Panc1 (cell line): ENCODE measurements around the gene C20orf204. TPM values are rescaled to one million over a fixed set of nuclear protein-coding genes. Genes with fewer than 3 reads are reported as not detected.
A peak's percentile ranks its signal among the peaks of the same experiment; 100 is the strongest.

ENCODE experiments used
- ATAC-seq: fragments of 200-7000 bp; cut with Tn5 transposase; 2 replicates; pipeline ENCODE4 v1.9.1; 2020; ENCODE audit warnings: mild to moderate bottlenecking, moderate library complexity
- Bru-seq: library from RNA; stranded (reverse); fragments of 400-500 nt; gene quantifications from one replicate; lab custom pipeline; 2021; lab: Mats Ljungman, UMichigan
- BruChase-seq, 2 experiments: library from RNA; stranded (reverse); fragments of 400-500 nt; gene quantifications; one replicate each; lab custom pipeline; 2021; lab: Mats Ljungman, UMichigan
- BruUV-seq: library from RNA; stranded (reverse); fragments of 400-500 nt; replicated peaks from 2 replicates; lab custom pipeline; 2021; lab: Mats Ljungman, UMichigan
- CTCF ChIA-PET: fragments of 300-600 bp; sonication (Branson Sonifier 250); formaldehyde crosslinking; loops from one replicate; lab custom pipeline; 2022; ENCODE audit warnings: antibody characterized with exemption; lab: Charles Lee
- POLR2A ChIA-PET: fragments of 300-600 bp; sonication (Branson Sonifier 250); formaldehyde crosslinking; loops from one replicate; lab custom pipeline; 2022; ENCODE audit warnings: antibody characterized with exemption; lab: Charles Lee
- DNase-seq: peaks from one replicate; pipeline ENCODE4 v3.0.0-alpha.2; 2010; ENCODE audit warnings: low read depth, low spot score
- H3K27ac ChIP-seq: 2 replicates; pipeline ENCODE4 v1.5.1; 2011; ENCODE audit warnings: mild to moderate bottlenecking, low read length, inconsistent platforms
- H3K27me3 ChIP-seq: fragments of 200-500 bp; sonication (Bioruptor generic); 2 replicates; pipeline ENCODE4 v1.6.0; 2014; ENCODE audit warnings: low read length, inconsistent platforms; ENCODE audit not compliant: control insufficient read depth, insufficient read depth
- H3K36me3 ChIP-seq: fragments of 200-500 bp; sonication (Bioruptor generic); 2 replicates; pipeline ENCODE4 v1.5.1; 2014; ENCODE audit warnings: inconsistent platforms, mild to moderate bottlenecking, low read length, moderate library complexity; ENCODE audit not compliant: control insufficient read depth, insufficient read depth
- H3K4me1 ChIP-seq: 2 replicates; pipeline ENCODE4 v1.5.1; 2011; ENCODE audit warnings: inconsistent platforms, mild to moderate bottlenecking, low read length, moderate library complexity; ENCODE audit not compliant: control insufficient read depth, insufficient read depth
- H3K4me3 ChIP-seq, 2 experiments: 2 replicates each; pipeline ENCODE4 v1.5.1; 2011 to 2012; ENCODE audit warnings: low read depth in 2 of 2, low read length in 2 of 2, mild to moderate bottlenecking in 2 of 2, inconsistent platforms in 1 of 2, moderate library complexity in 1 of 2
- H3K9me3 ChIP-seq: fragments of 200-500 bp; sonication (Bioruptor generic); 2 replicates; pipeline ENCODE4 v1.5.1; 2014; ENCODE audit warnings: low read depth, mild to moderate bottlenecking, inconsistent platforms, low read length, moderate library complexity; ENCODE audit not compliant: control insufficient read depth, insufficient read depth
- POLR2AphosphoS5 ChIP-seq: IDR thresholded peaks from 2 replicates; pipeline ENCODE4 v1.6.1; 2012; ENCODE audit warnings: mild to moderate bottlenecking, low read depth, low read length, moderate library complexity
- SIN3A ChIP-seq: IDR thresholded peaks from 2 replicates; pipeline ENCODE4 v1.6.1; 2012; ENCODE audit warnings: low read depth, mild to moderate bottlenecking, low read length, moderate library complexity, borderline replicate concordance; ENCODE audit not compliant: insufficient read depth
- TCF7L2 ChIP-seq: IDR thresholded peaks from 2 replicates; pipeline ENCODE4 v1.6.1; 2011; ENCODE audit warnings: mild to moderate bottlenecking, low read depth, low read length, inconsistent platforms
- in situ Hi-C: cut with HindIII; loops from 2 replicates; pipeline ENCODE4 v1.10.0; 2016; ENCODE audit warnings: low sequenced_read_pairs, low pct_unique_long_range_greater_than_20kb
- intact Hi-C: fragments of 100-400 bp; cut with micrococcal nuclease; formaldehyde crosslinking; loops from one replicate; pipeline ENCODE4 v1.10.0; 2022; ENCODE audit not compliant: unreplicated experiment
- long read RNA-seq: library from polyadenylated mRNA; unstranded; transcript quantifications from one replicate; pipeline ENCODE4 v2.0.0, GENCODE V29; 2021; ENCODE audit not compliant: unreplicated experiment
- polyA plus RNA-seq: library from polyadenylated mRNA; unstranded; fragments of >200 nt; gene quantifications from one replicate; pipeline ENCODE4 v1.2.1, GENCODE V29; 2012; ENCODE audit warnings: missing spikeins; ENCODE audit not compliant: insufficient read length
- total RNA-seq: library from RNA; stranded (reverse); gene quantifications from one replicate; pipeline ENCODE4 v1.2.1, GENCODE V29; 2021; ENCODE audit not compliant: unreplicated experiment
- TF ChIP-seq, protein P1 (sequence below), 2 experiments: IDR thresholded peaks; 2 replicates each; pipeline ENCODE4 v1.6.1; 2011 to 2012; ENCODE audit warnings: low read depth in 2 of 2, control low read depth in 1 of 2, low read length in 1 of 2, mild to moderate bottlenecking in 1 of 2, moderate library complexity in 1 of 2; ENCODE audit not compliant: insufficient read depth in 1 of 2
- TF ChIP-seq, protein P2 (sequence below): fragments of 450-650 bp; IDR thresholded peaks from 2 replicates; pipeline ENCODE4 v1.5.1; 2017; ENCODE audit warnings: mild to moderate bottlenecking

The C20orf204 gene, protein sequence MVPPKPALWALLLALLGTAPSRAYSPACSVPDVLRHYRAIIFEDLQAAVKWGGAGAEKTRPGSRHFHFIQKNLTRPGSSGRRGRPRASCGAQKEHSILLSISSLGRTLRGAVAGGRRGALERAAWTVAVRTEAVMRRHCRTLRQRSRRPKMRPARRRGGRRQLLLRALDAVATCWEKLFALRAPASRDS
- total RNA-seq (1.9 TPM), Bru-seq, nascent RNA (percentile 47 among the genes with signal in this experiment), BruChase-seq, experiment 1, labeled RNA remaining after a 2-hour chase (percentile 47 among the genes with signal in this experiment), BruChase-seq, experiment 2, labeled RNA remaining after a 6-hour chase (percentile 51 among the genes with signal in this experiment)
- 3.3 TPM for polyA plus RNA-seq
- long read RNA-seq, result 0 reads

DNA sequence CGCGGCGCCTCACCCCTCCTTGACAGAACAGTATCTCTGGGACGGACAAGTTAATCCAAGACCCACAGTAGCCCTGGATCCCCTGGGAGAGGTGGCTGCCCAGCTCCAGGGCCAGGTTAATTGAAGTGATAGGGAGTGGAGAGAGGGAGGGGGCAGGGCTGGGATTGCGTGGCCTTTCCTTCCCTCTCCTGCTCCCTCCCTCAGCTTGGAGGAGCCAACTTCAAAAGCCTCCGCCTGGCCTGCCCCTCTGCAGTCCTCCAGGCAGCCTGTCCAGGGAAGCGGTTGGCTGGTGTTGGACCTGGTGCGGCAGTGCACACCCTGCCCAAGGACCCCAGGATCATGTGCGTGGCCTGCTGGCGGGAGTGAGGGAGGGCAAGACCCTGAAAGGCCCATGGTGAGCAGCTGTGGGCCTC is at the start of gene C20orf204:
C20orf204 (plus strand) TSS at position 250 of the 413 bp plus-strand sequence; CDS start at position 392, 142 bp downstream.
- intact Hi-C loops, result no loop called here
- no TSS peak for BruUV-seq
- CTCF ChIA-PET, result no interaction called here
- Histone ChIP-seq H3K4me1 (peaks cover 33% of the 10 kb centered on the region), H3K27ac (0 out of 2 replicates have a peak within 1 kb of the TSS, but pooled peaks have one; percentile 2), H3K9me3 (no peaks in the 10 kb centered on the region), H3K36me3 (0 out of 2 replicates have a peak, but pooled peaks cover 2% of the 10 kb centered on the region), H3K27me3 (no peaks in the 10 kb centered on the region), H3K4me3 (no peak within 1 kb of the TSS)
- DNase-seq, result no peak
- in situ Hi-C loops, result no loop called here
- POLR2A ChIA-PET, result no interaction called here
- no peak for ATAC-seq
- TF ChIP-seq SIN3A (no peak), POLR2AphosphoS5 (no peak), TCF7L2 (no peak; the same call in 1 of the 2 replicates)
- TF ChIP-seq, protein P1, sequence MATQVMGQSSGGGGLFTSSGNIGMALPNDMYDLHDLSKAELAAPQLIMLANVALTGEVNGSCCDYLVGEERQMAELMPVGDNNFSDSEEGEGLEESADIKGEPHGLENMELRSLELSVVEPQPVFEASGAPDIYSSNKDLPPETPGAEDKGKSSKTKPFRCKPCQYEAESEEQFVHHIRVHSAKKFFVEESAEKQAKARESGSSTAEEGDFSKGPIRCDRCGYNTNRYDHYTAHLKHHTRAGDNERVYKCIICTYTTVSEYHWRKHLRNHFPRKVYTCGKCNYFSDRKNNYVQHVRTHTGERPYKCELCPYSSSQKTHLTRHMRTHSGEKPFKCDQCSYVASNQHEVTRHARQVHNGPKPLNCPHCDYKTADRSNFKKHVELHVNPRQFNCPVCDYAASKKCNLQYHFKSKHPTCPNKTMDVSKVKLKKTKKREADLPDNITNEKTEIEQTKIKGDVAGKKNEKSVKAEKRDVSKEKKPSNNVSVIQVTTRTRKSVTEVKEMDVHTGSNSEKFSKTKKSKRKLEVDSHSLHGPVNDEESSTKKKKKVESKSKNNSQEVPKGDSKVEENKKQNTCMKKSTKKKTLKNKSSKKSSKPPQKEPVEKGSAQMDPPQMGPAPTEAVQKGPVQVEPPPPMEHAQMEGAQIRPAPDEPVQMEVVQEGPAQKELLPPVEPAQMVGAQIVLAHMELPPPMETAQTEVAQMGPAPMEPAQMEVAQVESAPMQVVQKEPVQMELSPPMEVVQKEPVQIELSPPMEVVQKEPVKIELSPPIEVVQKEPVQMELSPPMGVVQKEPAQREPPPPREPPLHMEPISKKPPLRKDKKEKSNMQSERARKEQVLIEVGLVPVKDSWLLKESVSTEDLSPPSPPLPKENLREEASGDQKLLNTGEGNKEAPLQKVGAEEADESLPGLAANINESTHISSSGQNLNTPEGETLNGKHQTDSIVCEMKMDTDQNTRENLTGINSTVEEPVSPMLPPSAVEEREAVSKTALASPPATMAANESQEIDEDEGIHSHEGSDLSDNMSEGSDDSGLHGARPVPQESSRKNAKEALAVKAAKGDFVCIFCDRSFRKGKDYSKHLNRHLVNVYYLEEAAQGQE (IDR thresholded peaks at IDR 0.05; ENCODE audit: insufficient read depth in 1 of 2, low read depth in 2 of 2, low read length in 1 of 2), result no peak
- TF ChIP-seq, protein P2, sequence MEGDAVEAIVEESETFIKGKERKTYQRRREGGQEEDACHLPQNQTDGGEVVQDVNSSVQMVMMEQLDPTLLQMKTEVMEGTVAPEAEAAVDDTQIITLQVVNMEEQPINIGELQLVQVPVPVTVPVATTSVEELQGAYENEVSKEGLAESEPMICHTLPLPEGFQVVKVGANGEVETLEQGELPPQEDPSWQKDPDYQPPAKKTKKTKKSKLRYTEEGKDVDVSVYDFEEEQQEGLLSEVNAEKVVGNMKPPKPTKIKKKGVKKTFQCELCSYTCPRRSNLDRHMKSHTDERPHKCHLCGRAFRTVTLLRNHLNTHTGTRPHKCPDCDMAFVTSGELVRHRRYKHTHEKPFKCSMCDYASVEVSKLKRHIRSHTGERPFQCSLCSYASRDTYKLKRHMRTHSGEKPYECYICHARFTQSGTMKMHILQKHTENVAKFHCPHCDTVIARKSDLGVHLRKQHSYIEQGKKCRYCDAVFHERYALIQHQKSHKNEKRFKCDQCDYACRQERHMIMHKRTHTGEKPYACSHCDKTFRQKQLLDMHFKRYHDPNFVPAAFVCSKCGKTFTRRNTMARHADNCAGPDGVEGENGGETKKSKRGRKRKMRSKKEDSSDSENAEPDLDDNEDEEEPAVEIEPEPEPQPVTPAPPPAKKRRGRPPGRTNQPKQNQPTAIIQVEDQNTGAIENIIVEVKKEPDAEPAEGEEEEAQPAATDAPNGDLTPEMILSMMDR, result no peak

GRCh38 chr20:64000906-64001305 is 35.1 kb upstream of the C20orf204 start:
- in situ Hi-C loops (no loop called here), intact Hi-C loops (no loop called here)
- H3K27ac ChIP-seq, result no peak overlapping the region
- no peak overlapping the region for H3K4me3 ChIP-seq
- H3K27me3 ChIP-seq, result no peaks in the 10 kb centered on the region
- DNase-seq, result no peak
- ChIA-PET POLR2A (no interaction called here), CTCF (no interaction called here)
- TF ChIP-seq SIN3A (no peak), POLR2AphosphoS5 (no peak), TCF7L2 (no peak)
- TF ChIP-seq, protein P2, result no peak
- TF ChIP-seq, protein P1 (IDR thresholded peaks at IDR 0.05; ENCODE audit: insufficient read depth in 1 of 2, low read depth in 2 of 2, low read length in 1 of 2), result no peak
- no peaks in the 10 kb centered on the region for H3K4me1 ChIP-seq
- peak; percentile 44 for ATAC-seq
- H3K36me3 ChIP-seq, result 0 out of 2 replicates have a peak, but pooled peaks cover 6% of the 10 kb centered on the region
- no peaks in the 10 kb centered on the region for H3K9me3 ChIP-seq
- BruUV-seq, result no TSS peak
